PC-9 (cell line): ENCODE results near the gene EXD3. TPM values are rescaled to one million over a fixed set of nuclear protein-coding genes. Genes with fewer than 3 reads are reported as not detected.

Experiments
- BruUV-seq: library from RNA; stranded (reverse); fragments of 400-500 nt; replicated peaks from 2 replicates; lab custom pipeline; 2021; lab: Mats Ljungman, UMichigan
- CTCF ChIA-PET: fragments of 300-600 bp; sonication (Branson Sonifier 250); formaldehyde crosslinking; loops from one replicate; lab custom pipeline; 2022; ENCODE audit warnings: antibody characterized with exemption; lab: Charles Lee
- POLR2A ChIA-PET: fragments of 300-600 bp; sonication (Branson Sonifier 250); formaldehyde crosslinking; loops from one replicate; lab custom pipeline; 2022; ENCODE audit warnings: antibody characterized with exemption; ENCODE audit not compliant: unreplicated experiment; lab: Charles Lee
- DNase-seq, 2 experiments: peaks; one replicate each; pipeline versions ENCODE4 v3.0.0 to v3.0.0-alpha.2; 2015 to 2022; ENCODE audit warnings: mixed read lengths in 1 of 2
- H2AFZ ChIP-seq: fragments of 200-600 bp; sonication (generic); 2 replicates; pipeline ENCODE4 v1.8.1; 2017; ENCODE audit warnings: antibody characterized with exemption
- H3F3A ChIP-seq: fragments of 200-600 bp; sonication (generic); 2 replicates; pipeline ENCODE4 v1.8.1; 2017; ENCODE audit warnings: antibody characterized with exemption, mild to moderate bottlenecking, low read depth; ENCODE audit not compliant: insufficient read depth
- H3K27ac ChIP-seq: fragments of 200-600 bp; sonication (generic); 2 replicates; pipeline ENCODE4 v1.6.1; 2016; ENCODE audit warnings: mixed run types
- H3K27me3 ChIP-seq: fragments of 200-600 bp; sonication (generic); 2 replicates; pipeline ENCODE4 v1.6.1; 2016; ENCODE audit warnings: low read depth, mixed run types; ENCODE audit not compliant: insufficient read depth
- H3K36me3 ChIP-seq: fragments of 200-600 bp; sonication (generic); 2 replicates; pipeline ENCODE4 v1.6.1; 2016; ENCODE audit warnings: low read depth, mixed run types
- H3K4me1 ChIP-seq: fragments of 200-600 bp; sonication (generic); replicated peaks from 2 replicates; pipeline ENCODE4 v1.6.1; 2016; ENCODE audit warnings: mixed run types; ENCODE audit not compliant: insufficient read depth
- H3K4me2 ChIP-seq: fragments of 200-600 bp; sonication (generic); 2 replicates; pipeline ENCODE4 v1.6.1; 2017; ENCODE audit warnings: mixed run types
- H3K4me3 ChIP-seq: fragments of 200-600 bp; sonication (generic); 2 replicates; pipeline ENCODE4 v1.6.1; 2016; ENCODE audit warnings: mixed run types
- H3K79me2 ChIP-seq: fragments of 200-600 bp; sonication (generic); 2 replicates; pipeline ENCODE4 v1.6.1; 2017; ENCODE audit warnings: low read depth, mixed run types
- H3K9me2 ChIP-seq: fragments of 200-600 bp; sonication (generic); 2 replicates; pipeline ENCODE4 v1.8.1; 2017; ENCODE audit warnings: mild to moderate bottlenecking; ENCODE audit not compliant: insufficient read depth
- H3K9me3 ChIP-seq: fragments of 200-600 bp; sonication (generic); 2 replicates; pipeline ENCODE4 v1.8.1; 2016; ENCODE audit warnings: low read depth; ENCODE audit not compliant: insufficient read depth
- H4K20me1 ChIP-seq: fragments of 200-600 bp; sonication (generic); 2 replicates; pipeline ENCODE4 v1.8.1; 2017; ENCODE audit not compliant: insufficient read depth
- EZH2 ChIP-seq: fragments of 200-600 bp; sonication (generic); IDR thresholded peaks from 2 replicates; pipeline ENCODE4 v1.8.0; 2017; ENCODE audit warnings: antibody characterized with exemption, low read depth
- intact Hi-C: fragments of 100-400 bp; cut with micrococcal nuclease; formaldehyde crosslinking; loops from one replicate; pipeline ENCODE4 v1.10.0; 2022; ENCODE audit not compliant: unreplicated experiment
- total RNA-seq: library from RNA; stranded (reverse); gene quantifications from 2 replicates; pipeline ENCODE4 v1.2.3, GENCODE V29; 2021
- TF ChIP-seq, protein P1 (sequence below): fragments of 200-600 bp; sonication (generic); conservative IDR thresholded peaks from 2 replicates; pipeline ENCODE4 v1.6.1; 2017; ENCODE audit warnings: mixed run types, antibody characterized with exemption, mild to moderate bottlenecking, moderate library complexity

The EXD3 gene
- total RNA-seq, 1 experiment from 2014 or later = 23.7 TPM

- intact Hi-C loops = no loop called here
- H3K36me3 ChIP-seq = no peaks in the 10 kb centered on the region
- H3K27ac ChIP-seq = no peak overlapping the region
- H2AFZ ChIP-seq = no peak overlapping the region
- H3K79me2 ChIP-seq = peaks cover 22% of the 10 kb centered on the region
- BruUV-seq = no TSS peak
- no peaks in the 10 kb centered on the region for H3K9me3 ChIP-seq
- ChIA-PET POLR2A (no interaction called here), CTCF (no interaction called here)
- H3K9me2 ChIP-seq = no peaks in the 10 kb centered on the region
- no peak overlapping the region for H3K4me3 ChIP-seq
- DNase-seq = no peak
- H3K4me2 ChIP-seq = no peak overlapping the region
- H3F3A ChIP-seq = peaks cover 40% of the 10 kb centered on the region
- H4K20me1 ChIP-seq = peaks cover 14% of the 10 kb centered on the region
- H3K4me1 ChIP-seq = peaks cover 11% of the 10 kb centered on the region
- no peak for TF ChIP-seq EZH2
- TF ChIP-seq, protein P1, sequence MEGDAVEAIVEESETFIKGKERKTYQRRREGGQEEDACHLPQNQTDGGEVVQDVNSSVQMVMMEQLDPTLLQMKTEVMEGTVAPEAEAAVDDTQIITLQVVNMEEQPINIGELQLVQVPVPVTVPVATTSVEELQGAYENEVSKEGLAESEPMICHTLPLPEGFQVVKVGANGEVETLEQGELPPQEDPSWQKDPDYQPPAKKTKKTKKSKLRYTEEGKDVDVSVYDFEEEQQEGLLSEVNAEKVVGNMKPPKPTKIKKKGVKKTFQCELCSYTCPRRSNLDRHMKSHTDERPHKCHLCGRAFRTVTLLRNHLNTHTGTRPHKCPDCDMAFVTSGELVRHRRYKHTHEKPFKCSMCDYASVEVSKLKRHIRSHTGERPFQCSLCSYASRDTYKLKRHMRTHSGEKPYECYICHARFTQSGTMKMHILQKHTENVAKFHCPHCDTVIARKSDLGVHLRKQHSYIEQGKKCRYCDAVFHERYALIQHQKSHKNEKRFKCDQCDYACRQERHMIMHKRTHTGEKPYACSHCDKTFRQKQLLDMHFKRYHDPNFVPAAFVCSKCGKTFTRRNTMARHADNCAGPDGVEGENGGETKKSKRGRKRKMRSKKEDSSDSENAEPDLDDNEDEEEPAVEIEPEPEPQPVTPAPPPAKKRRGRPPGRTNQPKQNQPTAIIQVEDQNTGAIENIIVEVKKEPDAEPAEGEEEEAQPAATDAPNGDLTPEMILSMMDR = no peak
- no peaks in the 10 kb centered on the region for H3K27me3 ChIP-seq
Measured at GRCh38 chr9:137296670-137297664, 126.0 kb downstream of the EXD3 start.

DNA sequence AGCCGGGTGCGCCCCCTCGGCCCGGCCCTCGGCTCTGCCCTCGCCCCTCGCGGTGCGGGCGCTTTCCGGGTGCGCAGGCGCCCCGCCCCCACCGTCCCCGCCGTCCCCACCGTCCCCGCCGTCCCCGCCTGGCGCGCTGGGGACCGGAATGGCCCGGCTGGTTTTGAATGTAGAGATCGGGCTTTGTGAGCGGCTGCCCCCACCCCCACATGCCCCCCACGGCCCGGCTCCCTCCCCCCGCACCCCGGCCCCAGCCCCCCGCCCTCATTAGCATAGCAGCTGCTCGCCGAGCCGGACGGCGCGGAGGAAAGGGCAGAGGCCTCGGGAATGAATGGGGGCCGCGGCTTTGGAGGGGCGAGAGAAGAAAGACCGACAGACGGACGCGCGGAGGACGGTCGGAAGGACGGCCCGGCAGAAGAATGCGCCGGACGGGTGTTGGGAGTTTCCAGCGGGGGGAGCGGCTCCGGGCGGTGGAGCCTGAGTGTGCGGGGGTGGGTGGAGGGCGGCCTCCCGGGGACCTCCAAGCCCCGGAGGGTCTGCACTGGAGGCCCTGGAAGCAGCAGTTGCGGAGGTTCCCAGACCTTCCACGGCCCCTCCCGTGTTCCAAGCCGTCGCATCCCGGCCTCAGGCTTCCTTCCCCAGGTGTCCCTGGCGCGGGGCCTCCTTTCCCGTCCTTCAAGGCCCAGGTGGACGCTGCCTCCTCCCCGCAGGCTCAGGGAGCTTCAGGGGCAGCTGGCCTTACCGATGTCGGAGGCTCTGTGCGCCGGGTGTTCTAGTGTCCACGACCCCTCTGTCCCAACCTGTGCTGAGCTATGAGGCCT, 126.9 kb downstream of the EXD3 start:
- Histone ChIP-seq H3F3A (peaks cover 36% of the 10 kb centered on the region), H3K9me3 (no peaks in the 10 kb centered on the region), H3K4me3 (peak overlapping the region; percentile 35; the same call in 1 of the 2 replicates), H3K79me2 (peaks cover 22% of the 10 kb centered on the region), H3K27ac (no peak overlapping the region), H2AFZ (no peak overlapping the region), H3K9me2 (no peaks in the 10 kb centered on the region), H3K27me3 (no peaks in the 10 kb centered on the region), H3K4me2 (peak overlapping the region; percentile 75; the same call in 1 of the 2 replicates), H3K4me1 (peaks cover 11% of the 10 kb centered on the region), H3K36me3 (no peaks in the 10 kb centered on the region), H4K20me1 (peaks cover 14% of the 10 kb centered on the region)
- POLR2A ChIA-PET = no interaction called here
- no TSS peak for BruUV-seq
- intact Hi-C loops = no loop called here
- DNase-seq = no peak
- TF ChIP-seq EZH2 = no peak
- TF ChIP-seq, protein P1 = no peak
- CTCF ChIA-PET = no interaction called here

GRCh38 chr9:137295238-137295811, 127.6 kb downstream of the EXD3 start:
- peak in 1 of 2 experiments; percentile 77 for DNase-seq
- H3K27ac ChIP-seq = no peak overlapping the region

More at GRCh38 chr9:137295238-137295811, 127.6 kb downstream of the EXD3 start:
- no peaks in the 10 kb centered on the region for H3K27me3 ChIP-seq
- peaks cover 31% of the 10 kb centered on the region for H3F3A ChIP-seq
- no TSS peak for BruUV-seq
- peaks cover 14% of the 10 kb centered on the region for H4K20me1 ChIP-seq
- peak overlapping the region; percentile 50; the same call in 1 of the 2 replicates for H3K4me3 ChIP-seq
- intact Hi-C loops = no loop called here
- TF ChIP-seq, protein P1 = peak; percentile 15; the same call in 1 of the 2 replicates
- no peak for TF ChIP-seq EZH2
- H3K4me1 ChIP-seq = peaks cover 10% of the 10 kb centered on the region
- no peaks in the 10 kb centered on the region for H3K9me3 ChIP-seq
- peak overlapping the region; percentile 75 for H3K4me2 ChIP-seq
- H3K36me3 ChIP-seq = no peaks in the 10 kb centered on the region
- ChIA-PET POLR2A (no interaction called here), CTCF (no interaction called here)
- no peak overlapping the region for H2AFZ ChIP-seq
- H3K9me2 ChIP-seq = no peaks in the 10 kb centered on the region
- H3K79me2 ChIP-seq = peaks cover 16% of the 10 kb centered on the region
